Smooth muscle cell (in vitro differentiated cells): ENCODE data around the gene DIP2A. TPM values are rescaled to one million over a fixed set of nuclear protein-coding genes. Genes with fewer than 3 reads are reported as not detected.

ENCODE experiments used
- DNase-seq: peaks from one replicate; lab custom pipeline; 2025; ENCODE audit not compliant: unreplicated experiment; lab: John Stamatoyannopoulos, UW
- H2AFZ ChIP-seq: fragments of 200-600 bp; sonication (generic); 2 replicates; pipeline ENCODE4 v1.6.0; 2016; ENCODE audit warnings: antibody characterized with exemption, low read depth, mild to moderate bottlenecking
- H3F3A ChIP-seq: fragments of 200-600 bp; sonication (generic); 2 replicates; pipeline ENCODE4 v1.6.0; 2017; ENCODE audit warnings: antibody characterized with exemption, low read depth
- H3K27ac ChIP-seq: fragments of 200-600 bp; sonication (generic); 2 replicates; pipeline ENCODE4 v1.5.1; 2016; ENCODE audit warnings: low read depth, mild to moderate bottlenecking
- H3K27me3 ChIP-seq: fragments of 200-600 bp; sonication (generic); 2 replicates; pipeline ENCODE4 v1.6.1; 2016; ENCODE audit warnings: low read depth, mild to moderate bottlenecking
- H3K36me3 ChIP-seq: fragments of 200-600 bp; sonication (generic); 2 replicates; pipeline ENCODE4 v1.5.1; 2016; ENCODE audit warnings: low read depth
- H3K4me1 ChIP-seq: fragments of 200-600 bp; sonication (generic); 2 replicates; pipeline ENCODE4 v1.5.1; 2016; ENCODE audit warnings: low read depth
- H3K4me2 ChIP-seq: fragments of 200-600 bp; sonication (generic); 2 replicates; pipeline ENCODE4 v1.6.0; 2016; ENCODE audit warnings: mild to moderate bottlenecking
- H3K4me3 ChIP-seq: fragments of 200-600 bp; sonication (generic); 2 replicates; pipeline ENCODE4 v1.5.1; 2016; ENCODE audit warnings: mild to moderate bottlenecking
- H3K79me2 ChIP-seq: fragments of 200-600 bp; sonication (generic); 2 replicates; pipeline ENCODE4 v1.6.0; 2016; ENCODE audit warnings: low read depth, mild to moderate bottlenecking
- H3K9ac ChIP-seq: fragments of 200-600 bp; sonication (generic); 2 replicates; pipeline ENCODE4 v1.6.0; 2016; ENCODE audit warnings: low read depth
- H3K9me3 ChIP-seq: fragments of 200-600 bp; sonication (generic); replicated peaks from 2 replicates; pipeline ENCODE4 v1.5.1; 2016; ENCODE audit warnings: low read depth
- H4K20me1 ChIP-seq: fragments of 200-600 bp; sonication (generic); 2 replicates; pipeline ENCODE4 v1.6.0; 2016; ENCODE audit warnings: low read depth
- CTCF ChIP-seq: fragments of 200-600 bp; sonication (generic); IDR thresholded peaks from 2 replicates; pipeline ENCODE4 v1.5.1; 2017; ENCODE audit warnings: borderline replicate concordance, mild to moderate bottlenecking, antibody characterized with exemption; ENCODE audit not compliant: insufficient read depth, poor library complexity, severe bottlenecking
- WGBS: methylation state at CpG from one replicate; pipeline ENCODE4 v1.1.7; 2016; ENCODE audit warnings: low lambda C conversion rate; 5-methylcytosine and 5-hydroxymethylcytosine counted together
- polyA plus RNA-seq: library from polyadenylated mRNA; unstranded; fragments of >200 nt; fragmentation: Nextera tagmentation; extraction: Ambion mirVana; gene quantifications from 2 replicates; pipeline ENCODE4 v1.2.1, GENCODE V29; 2016
- total RNA-seq: library from RNA; depleted of rRNA; stranded (reverse); fragments of >200 nt; gene quantifications from 2 replicates; pipeline ENCODE4 v1.2.3, GENCODE V29; 2014

Gene DIP2A
- total and polyA plus RNA-seq, 2 experiments from 2014 or later, result 11.5 to 24.8 TPM

- Histone ChIP-seq H3K36me3 (peaks cover 3% of the 10 kb centered on the region), H3K4me1 (no peaks in the 10 kb centered on the region), H3K27me3 (no peaks in the 10 kb centered on the region), H3K9me3 (no peaks in the 10 kb centered on the region), H3K4me2 (no peak overlapping the region), H3K79me2 (no peaks in the 10 kb centered on the region), H2AFZ (no peak overlapping the region), H3F3A (no peaks in the 10 kb centered on the region), H3K4me3 (no peak overlapping the region), H3K27ac (no peak overlapping the region), H3K9ac (no peak overlapping the region), H4K20me1 (no peaks in the 10 kb centered on the region)
- DNase-seq, result no peak
- no peak for TF ChIP-seq CTCF
- WGBS, result 86% methylated on average over 10 of the region's 10 CpGs
Observed at GRCh38 chr21:46562472-46562871, 103.8 kb downstream of the DIP2A start.

- no peak for TF ChIP-seq CTCF
- DNase-seq, result no peak
- H3K4me2 ChIP-seq, result no peak overlapping the region
- H3K9ac ChIP-seq, result no peak overlapping the region
- 91% methylated on average over 14 of the region's 14 CpGs for WGBS
- no peaks in the 10 kb centered on the region for H3K9me3 ChIP-seq
- H3K79me2 ChIP-seq, result no peaks in the 10 kb centered on the region
- H4K20me1 ChIP-seq, result no peaks in the 10 kb centered on the region
- H3K36me3 ChIP-seq, result peaks cover 10% of the 10 kb centered on the region
- no peak overlapping the region for H3K27ac ChIP-seq
- H3F3A ChIP-seq, result no peaks in the 10 kb centered on the region
- H2AFZ ChIP-seq, result no peak overlapping the region
- no peak overlapping the region for H3K4me3 ChIP-seq
- H3K4me1 ChIP-seq, result no peaks in the 10 kb centered on the region
- H3K27me3 ChIP-seq, result no peaks in the 10 kb centered on the region
Observed at GRCh38 chr21:46562964-46563607, 104.4 kb downstream of the DIP2A start.

- Histone ChIP-seq H3K4me2 (no peak overlapping the region), H3K27ac (no peak overlapping the region), H3K4me1 (no peaks in the 10 kb centered on the region), H3F3A (no peaks in the 10 kb centered on the region), H3K9ac (no peak overlapping the region), H3K4me3 (no peak overlapping the region), H3K27me3 (no peaks in the 10 kb centered on the region), H3K79me2 (no peaks in the 10 kb centered on the region), H4K20me1 (no peaks in the 10 kb centered on the region), H3K36me3 (peaks cover 10% of the 10 kb centered on the region), H3K9me3 (no peaks in the 10 kb centered on the region), H2AFZ (no peak overlapping the region)
- no peak for TF ChIP-seq CTCF
- DNase-seq, result no peak
- WGBS, result 94% methylated on average over 10 of the region's 10 CpGs
Observed at GRCh38 chr21:46564391-46564790, 105.7 kb downstream of the DIP2A start.

GRCh38 chr21:46567348-46567747, 108.7 kb downstream of the DIP2A start:
- no peak overlapping the region for H3K27ac ChIP-seq
- no peaks in the 10 kb centered on the region for H3K79me2 ChIP-seq
- no peak overlapping the region for H2AFZ ChIP-seq
- H3F3A ChIP-seq, result no peaks in the 10 kb centered on the region
- over 99% methylated on average over 15 of the region's 15 CpGs for WGBS
- no peak overlapping the region for H3K4me2 ChIP-seq
- no peaks in the 10 kb centered on the region for H4K20me1 ChIP-seq
- DNase-seq, result no peak
- no peak overlapping the region for H3K4me3 ChIP-seq
- H3K4me1 ChIP-seq, result no peaks in the 10 kb centered on the region
- peaks cover 19% of the 10 kb centered on the region for H3K36me3 ChIP-seq
- no peak overlapping the region for H3K9ac ChIP-seq
- TF ChIP-seq CTCF, result no peak
- no peaks in the 10 kb centered on the region for H3K9me3 ChIP-seq
- no peaks in the 10 kb centered on the region for H3K27me3 ChIP-seq
